ENCODE data around the gene C1orf159. TPM values are rescaled to one million over a fixed set of nuclear protein-coding genes. Genes with fewer than 3 reads are reported as not detected.

Gene C1orf159
- total RNA-seq, 1 donor from 2014 or later: 11.7 TPM

GRCh38 chr1:1146026-1146425 lies 30.1 kb upstream of the C1orf159 start:
- Histone ChIP-seq H3K4me3 (no peak overlapping the region), H3K9me3 (no peaks in the 10 kb centered on the region), H3K36me3 (no peaks in the 10 kb centered on the region), H3K4me1 (no peaks in the 10 kb centered on the region), H3K27me3 (ENCODE audit: low read depth) (no peaks in the 10 kb centered on the region), H3K27ac (no peak overlapping the region)
- TF ChIP-seq CTCF (IDR thresholded peaks at IDR 0.05): no peak
- ATAC-seq: no peak
- no peak for DNase-seq
- intact Hi-C loops (cut with DNase I): no loop called here

GRCh38 chr1:1145547-1145914 lies 29.6 kb upstream of the C1orf159 start:
- ATAC-seq: no peak
- DNase-seq: no peak
- TF ChIP-seq CTCF (IDR thresholded peaks at IDR 0.05): no peak
- H3K27ac ChIP-seq: no peak overlapping the region
- no peaks in the 10 kb centered on the region for H3K9me3 ChIP-seq
- H3K27me3 ChIP-seq (ENCODE audit: low read depth): no peaks in the 10 kb centered on the region
- no peak overlapping the region for H3K4me3 ChIP-seq
- no peaks in the 10 kb centered on the region for H3K4me1 ChIP-seq
- intact Hi-C loops (cut with DNase I): no loop called here
- H3K36me3 ChIP-seq: no peaks in the 10 kb centered on the region

- Histone ChIP-seq H3K4me1 (no peaks in the 10 kb centered on the region), H3K36me3 (no peaks in the 10 kb centered on the region), H3K27ac (peak overlapping the region; percentile 64), H3K9me3 (no peaks in the 10 kb centered on the region), H3K27me3 (ENCODE audit: low read depth) (no peaks in the 10 kb centered on the region), H3K4me3 (no peak overlapping the region)
- intact Hi-C loops (cut with DNase I): no loop called here
- ATAC-seq (peak in 1 of 2 donors; percentile 2), DNase-seq (no peak)
- TF ChIP-seq CTCF (IDR thresholded peaks at IDR 0.05): no peak
Measured at GRCh38 chr1:1144843-1145546, 29.1 kb upstream of the C1orf159 start.

- no peak overlapping the region for H3K4me3 ChIP-seq
- H3K27ac ChIP-seq: peak overlapping the region; percentile 64
- H3K27me3 ChIP-seq (ENCODE audit: low read depth): no peaks in the 10 kb centered on the region
- DNase-seq (peak; percentile 72), ATAC-seq (peak; percentile 76 to 79)
- no peaks in the 10 kb centered on the region for H3K4me1 ChIP-seq
- no peaks in the 10 kb centered on the region for H3K9me3 ChIP-seq
- intact Hi-C loops (cut with DNase I): no loop called here
- no peak for TF ChIP-seq CTCF (IDR thresholded peaks at IDR 0.05)
- H3K36me3 ChIP-seq: no peaks in the 10 kb centered on the region
Measured at GRCh38 chr1:1144122-1144842, 28.4 kb upstream of the C1orf159 start.

GRCh38 chr1:1143636-1144035 lies 27.7 kb upstream of the C1orf159 start:
- Histone ChIP-seq H3K9me3 (no peaks in the 10 kb centered on the region), H3K4me1 (no peaks in the 10 kb centered on the region), H3K27me3 (ENCODE audit: low read depth) (no peaks in the 10 kb centered on the region), H3K36me3 (no peaks in the 10 kb centered on the region), H3K4me3 (no peak overlapping the region), H3K27ac (peak overlapping the region; percentile 64)
- no peak for DNase-seq
- no peak for TF ChIP-seq CTCF (IDR thresholded peaks at IDR 0.05)
- intact Hi-C loops (cut with DNase I): no loop called here
- ATAC-seq: no peak
